ENCODE measurements around the gene MACO1.
"Not testable (repeated sequence)": the region's sequence is repeated elsewhere in the genome, so short reads cannot be mapped to it uniquely, and the experiment has no call there.

DNA sequence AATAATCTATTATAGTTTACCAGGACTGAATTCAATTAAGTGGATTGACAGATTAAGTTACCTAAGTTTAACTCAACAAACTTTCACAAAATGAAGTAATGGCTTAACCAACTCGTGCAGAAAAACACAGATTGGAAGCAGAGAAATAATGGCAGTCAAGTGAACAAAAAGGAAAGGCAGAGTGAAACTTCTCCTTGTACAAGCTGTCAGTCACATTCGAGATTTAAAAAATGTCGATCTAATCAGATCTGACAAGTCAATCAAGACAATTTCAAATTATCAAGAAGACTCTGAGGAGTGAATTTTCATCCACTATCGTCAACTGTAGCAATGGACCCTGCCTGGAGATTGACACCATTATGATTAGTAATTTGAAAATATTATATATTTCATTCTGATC lies 13.4 kb upstream of the MACO1 start:
- TF ChIP-seq RFX5 (IDR thresholded peaks at IDR 0.05; ENCODE audit: low read depth, low read length): not testable (repeated sequence)
- TF ChIP-seq, protein P1, sequence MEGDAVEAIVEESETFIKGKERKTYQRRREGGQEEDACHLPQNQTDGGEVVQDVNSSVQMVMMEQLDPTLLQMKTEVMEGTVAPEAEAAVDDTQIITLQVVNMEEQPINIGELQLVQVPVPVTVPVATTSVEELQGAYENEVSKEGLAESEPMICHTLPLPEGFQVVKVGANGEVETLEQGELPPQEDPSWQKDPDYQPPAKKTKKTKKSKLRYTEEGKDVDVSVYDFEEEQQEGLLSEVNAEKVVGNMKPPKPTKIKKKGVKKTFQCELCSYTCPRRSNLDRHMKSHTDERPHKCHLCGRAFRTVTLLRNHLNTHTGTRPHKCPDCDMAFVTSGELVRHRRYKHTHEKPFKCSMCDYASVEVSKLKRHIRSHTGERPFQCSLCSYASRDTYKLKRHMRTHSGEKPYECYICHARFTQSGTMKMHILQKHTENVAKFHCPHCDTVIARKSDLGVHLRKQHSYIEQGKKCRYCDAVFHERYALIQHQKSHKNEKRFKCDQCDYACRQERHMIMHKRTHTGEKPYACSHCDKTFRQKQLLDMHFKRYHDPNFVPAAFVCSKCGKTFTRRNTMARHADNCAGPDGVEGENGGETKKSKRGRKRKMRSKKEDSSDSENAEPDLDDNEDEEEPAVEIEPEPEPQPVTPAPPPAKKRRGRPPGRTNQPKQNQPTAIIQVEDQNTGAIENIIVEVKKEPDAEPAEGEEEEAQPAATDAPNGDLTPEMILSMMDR (IDR thresholded peaks at IDR 0.05 in 2 of 3, conservative IDR thresholded peaks at IDR 0.05 in 1 of 3; ENCODE audit: control insufficient read depth in 2 of 3, extremely low read depth in 1 of 3, insufficient read depth in 1 of 3, low read depth in 3 of 3, low read length in 3 of 3): not testable (repeated sequence)
